HepG2 (cell line): Measurements from ENCODE around the gene SLC43A1. TPM values are rescaled to one million over a fixed set of nuclear protein-coding genes. Genes with fewer than 3 reads are reported as not detected.

Experiments used
- AHR ChIP-seq: IDR thresholded peaks from 2 replicates; pipeline ENCODE4 v1.6.1; 2018; ENCODE audit warnings: missing genetic modification reagents, missing compliant biosample characterization
- ARID2 ChIP-seq: sonication (generic); formaldehyde crosslinking; IDR thresholded peaks from 2 replicates; pipeline ENCODE4 v1.8.1; 2022; ENCODE audit warnings: mild to moderate bottlenecking, missing genetic modification reagents, borderline replicate concordance
- ARID5B ChIP-seq: IDR thresholded peaks from 2 replicates; pipeline ENCODE4 v1.4.0; 2020; ENCODE audit warnings: mild to moderate bottlenecking, missing genetic modification reagents
- ATF3 ChIP-seq: sonication (generic); formaldehyde crosslinking; IDR thresholded peaks from 2 replicates; pipeline ENCODE4 v1.4.0; 2020; ENCODE audit warnings: missing genetic modification reagents
- CSRNP1 ChIP-seq: sonication (generic); formaldehyde crosslinking; IDR thresholded peaks from 2 replicates; pipeline ENCODE4 v1.8.1; 2023; ENCODE audit warnings: mild to moderate bottlenecking, missing genetic modification reagents
- HBP1 ChIP-seq: IDR thresholded peaks from 2 replicates; pipeline ENCODE4 v1.6.1; 2016; ENCODE audit warnings: low read depth, control low read depth
- JUNB ChIP-seq: sonication (generic); formaldehyde crosslinking; IDR thresholded peaks from 2 replicates; pipeline ENCODE4 v1.8.0; 2022; ENCODE audit warnings: missing genetic modification reagents, mild to moderate bottlenecking, borderline replicate concordance
- MBNL3 ChIP-seq: fragments of 250-450 bp; sonication (Bioruptor Pico); conservative IDR thresholded peaks from 2 replicates; pipeline ENCODE4 v1.8.0; 2022; ENCODE audit warnings: mild to moderate bottlenecking, inconsistent platforms
- NR3C1 ChIP-seq: sonication (generic); formaldehyde crosslinking; IDR thresholded peaks from 2 replicates; pipeline ENCODE4 v1.4.0; 2020; ENCODE audit warnings: missing genetic modification reagents
- STAT5B ChIP-seq: sonication (generic); formaldehyde crosslinking; IDR thresholded peaks from 2 replicates; pipeline ENCODE4 v1.4.0; 2020; ENCODE audit warnings: missing genetic modification reagents
- ZBTB43 ChIP-seq: sonication (generic); formaldehyde crosslinking; conservative IDR thresholded peaks from 2 replicates; pipeline ENCODE4 v1.4.0; 2020; ENCODE audit warnings: missing genetic modification reagents
- ZFP82 ChIP-seq: sonication (generic); formaldehyde crosslinking; IDR thresholded peaks from 2 replicates; pipeline ENCODE4 v1.5.1; 2020; ENCODE audit warnings: mild to moderate bottlenecking, missing genetic modification reagents, borderline replicate concordance
- ZNF512B ChIP-seq: sonication (generic); formaldehyde crosslinking; IDR thresholded peaks from 2 replicates; pipeline ENCODE4 v1.5.1; 2020; ENCODE audit warnings: missing genetic modification reagents, mild to moderate bottlenecking, borderline replicate concordance
- ZNF543 ChIP-seq: sonication (generic); formaldehyde crosslinking; IDR thresholded peaks from 2 replicates; pipeline ENCODE4 v1.4.0; 2020; ENCODE audit warnings: mild to moderate bottlenecking, missing genetic modification reagents
- ZNF629 ChIP-seq: sonication (generic); formaldehyde crosslinking; conservative IDR thresholded peaks from 2 replicates; pipeline ENCODE4 v1.5.0; 2020; ENCODE audit warnings: missing genetic modification reagents
- ZNF781 ChIP-seq: sonication (generic); formaldehyde crosslinking; IDR thresholded peaks from 2 replicates; pipeline ENCODE4 v1.5.1; 2020; ENCODE audit warnings: borderline replicate concordance, mild to moderate bottlenecking, missing genetic modification reagents; ENCODE audit errors: not compliant biosample characterization
- ZSCAN25 ChIP-seq: sonication (generic); formaldehyde crosslinking; IDR thresholded peaks from 2 replicates; pipeline ENCODE4 v1.8.0; 2022; ENCODE audit warnings: mild to moderate bottlenecking, missing genetic modification reagents
- ZSCAN30 ChIP-seq: sonication (generic); formaldehyde crosslinking; IDR thresholded peaks from 2 replicates; pipeline ENCODE4 v1.5.0; 2020; ENCODE audit warnings: mild to moderate bottlenecking, missing genetic modification reagents
- polyA plus RNA-seq, 8 experiments: library from polyadenylated mRNA; depleted of rRNA in 3 of 8; stranded (reverse) in 7 of 8; unstranded in 1 of 8; fragments of >200 nt; fragmentation: Illumina TruSeq in 4 of 8; extraction: Trizol in 4 of 8; gene quantifications; 2 replicates each; pipeline versions ENCODE4 v1.2.1 to v1.2.3, GENCODE V29; 2011 to 2016; ENCODE audit warnings: low read depth in 4 of 8, missing spikeins in 1 of 8, mixed read lengths in 1 of 8; ENCODE audit not compliant: insufficient read depth in 1 of 8
- total RNA-seq, 5 experiments: library from RNA; depleted of rRNA; stranded (reverse); fragments of >200 nt; fragmentation: Illumina TruSeq; extraction: Trizol; gene quantifications; 2 replicates each; pipeline ENCODE4 v1.2.3, GENCODE V29; 2016; ENCODE audit warnings: low read depth in 1 of 5

Gene SLC43A1
- total and polyA plus RNA-seq, 2 of the 13 experiments (the other 11 are each of a cell fraction or from before 2014, with no cell fraction given) = 72.3 to 87.6 TPM

- TF ChIP-seq HBP1 (CRISPR knock-in tag) = no peak
- TF ChIP-seq ZFP82 (CRISPR knock-in tag) = no peak
- TF ChIP-seq STAT5B (CRISPR knock-in tag) = no peak
- TF ChIP-seq NR3C1 (CRISPR knock-in tag) = no peak
- no peak for TF ChIP-seq CSRNP1 (CRISPR knock-in tag)
- TF ChIP-seq MBNL3 (CRISPR knock-in tag) = no peak
- peak; percentile 58 for TF ChIP-seq ARID5B
- TF ChIP-seq AHR (CRISPR knock-in tag) = no peak
- TF ChIP-seq JUNB (CRISPR knock-in tag) = peak; percentile 1; the same call in 1 of the 2 replicates
- TF ChIP-seq ZSCAN30 (CRISPR knock-in tag) = no peak
- TF ChIP-seq ARID2 (CRISPR knock-in tag) = no peak
- TF ChIP-seq ZNF543 (CRISPR knock-in tag) = no peak
- TF ChIP-seq ZNF629 (CRISPR knock-in tag) = no peak
- no peak for TF ChIP-seq ZNF781
- TF ChIP-seq ZSCAN25 (CRISPR knock-in tag) = no peak
- peak; percentile 92 for TF ChIP-seq ATF3 (CRISPR knock-in tag)
- TF ChIP-seq ZNF512B (CRISPR knock-in tag) = no peak
- TF ChIP-seq ZBTB43 (CRISPR knock-in tag) = no peak
These were observed 37.0 kb upstream of the SLC43A1 start (continued) for GRCh38 chr11:57552479-57552878.
